Activated T-helper 1 cell treated with anti-CD3 and anti-CD28 coated beads, Interleukin-12 subunit alpha, Interleukin-12 subunit beta, Interleukin-2, Interleukin-4 antibody, amounts not matched to agents 30 ng/mL and 10 ng/mL and 1 ng/mL, durations not matched to agents 14 hours and 24 hours and 36 hours (primary cell): Measurements from ENCODE around the gene ERBB2. TPM values are rescaled to one million over a fixed set of nuclear protein-coding genes. Genes with fewer than 3 reads are reported as not detected.
"Not testable (repeated sequence)": the region's sequence is repeated elsewhere in the genome, so short reads cannot be mapped to it uniquely, and the experiment has no call there.

Experiments
- DNase-seq: peaks from one replicate; pipeline ENCODE4 v3.0.0; 2021; ENCODE audit warnings: low spot score
- H3K27ac Mint-ChIP-seq: one replicate; pipeline ENCODE4 v1.8.0; 2021; ENCODE audit warnings: mild to moderate bottlenecking, mixed read lengths
- H3K27me3 Mint-ChIP-seq: one replicate; pipeline ENCODE4 v1.8.0; 2022; ENCODE audit warnings: mild to moderate bottlenecking, moderate library complexity, mixed read lengths; ENCODE audit not compliant: insufficient read depth
- H3K36me3 Mint-ChIP-seq: one replicate; pipeline ENCODE4 v1.8.0; 2021; ENCODE audit warnings: low read depth, mixed read lengths
- H3K4me1 Mint-ChIP-seq: one replicate; pipeline ENCODE4 v1.8.0; 2021; ENCODE audit warnings: low read depth, mixed read lengths
- H3K4me3 Mint-ChIP-seq: one replicate; pipeline ENCODE4 v1.8.0; 2021; ENCODE audit warnings: mild to moderate bottlenecking, moderate library complexity, mixed read lengths
- H3K9me3 Mint-ChIP-seq: one replicate; pipeline ENCODE4 v1.8.0; 2021; ENCODE audit warnings: mixed read lengths
- intact Hi-C: fragments of 100-400 bp; cut with micrococcal nuclease; formaldehyde crosslinking; loops from one replicate; pipeline ENCODE4 v1.15.1; 2024
- total RNA-seq: library from RNA; stranded (reverse); gene quantifications from 2 replicates; pipeline ENCODE4 v1.2.3, GENCODE V29; 2022

Gene ERBB2
- total RNA-seq, 1 donor from 2014 or later: 3.0 TPM

DNA sequence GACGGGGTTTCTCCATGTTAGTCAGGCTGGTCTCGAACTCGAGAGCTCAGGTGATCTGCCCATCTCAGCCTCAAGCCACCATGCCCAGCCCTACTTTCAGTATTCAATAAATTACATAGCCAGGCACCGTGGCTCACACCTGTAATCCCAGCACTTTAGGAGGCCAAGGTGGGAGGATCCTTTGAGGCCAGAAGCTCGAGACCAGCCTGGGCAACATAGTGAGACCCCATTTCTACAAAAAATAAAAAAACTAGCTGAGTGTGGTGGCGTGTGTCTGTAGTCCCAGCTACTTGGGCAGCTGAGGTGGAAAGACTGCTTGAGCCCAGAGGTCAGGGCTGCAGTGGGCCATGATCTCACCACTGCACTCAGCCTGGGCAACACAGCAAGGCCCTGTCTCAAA lies 22.2 kb downstream of the ERBB2 start:
- Mint-ChIP-seq H3K27ac (no peak overlapping the region), H3K9me3 (no peaks in the 10 kb centered on the region), H3K4me3 (no peak overlapping the region), H3K4me1 (peaks cover 6% of the 10 kb centered on the region), H3K27me3 (peaks cover 2% of the 10 kb centered on the region), H3K36me3 (no peaks in the 10 kb centered on the region)
- no peak for DNase-seq
- intact Hi-C loops: no loop called here

GRCh38 chr17:39722965-39723848 lies 23.3 kb downstream of the ERBB2 start:
- peaks cover 2% of the 10 kb centered on the region for H3K27me3 Mint-ChIP-seq
- H3K36me3 Mint-ChIP-seq: peaks cover under 1% of the 10 kb centered on the region
- H3K4me3 Mint-ChIP-seq: no peak overlapping the region
- intact Hi-C loops: no loop called here
- no peaks in the 10 kb centered on the region for H3K9me3 Mint-ChIP-seq
- no peak for DNase-seq
- no peak overlapping the region for H3K27ac Mint-ChIP-seq
- peaks cover 6% of the 10 kb centered on the region for H3K4me1 Mint-ChIP-seq

DNA sequence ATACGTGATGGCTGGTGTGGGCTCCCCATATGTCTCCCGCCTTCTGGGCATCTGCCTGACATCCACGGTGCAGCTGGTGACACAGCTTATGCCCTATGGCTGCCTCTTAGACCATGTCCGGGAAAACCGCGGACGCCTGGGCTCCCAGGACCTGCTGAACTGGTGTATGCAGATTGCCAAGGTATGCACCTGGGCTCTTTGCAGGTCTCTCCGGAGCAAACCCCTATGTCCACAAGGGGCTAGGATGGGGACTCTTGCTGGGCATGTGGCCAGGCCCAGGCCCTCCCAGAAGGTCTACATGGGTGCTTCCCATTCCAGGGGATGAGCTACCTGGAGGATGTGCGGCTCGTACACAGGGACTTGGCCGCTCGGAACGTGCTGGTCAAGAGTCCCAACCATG lies 24.9 kb downstream of the ERBB2 start:
- H3K4me1 Mint-ChIP-seq: peaks cover 13% of the 10 kb centered on the region
- H3K27ac Mint-ChIP-seq: peak overlapping the region; percentile 44
- H3K27me3 Mint-ChIP-seq: peaks cover 2% of the 10 kb centered on the region
- H3K9me3 Mint-ChIP-seq: no peaks in the 10 kb centered on the region
- no peak for DNase-seq
- peaks cover 4% of the 10 kb centered on the region for H3K36me3 Mint-ChIP-seq
- no peak overlapping the region for H3K4me3 Mint-ChIP-seq
- intact Hi-C loops: no loop called here

DNA sequence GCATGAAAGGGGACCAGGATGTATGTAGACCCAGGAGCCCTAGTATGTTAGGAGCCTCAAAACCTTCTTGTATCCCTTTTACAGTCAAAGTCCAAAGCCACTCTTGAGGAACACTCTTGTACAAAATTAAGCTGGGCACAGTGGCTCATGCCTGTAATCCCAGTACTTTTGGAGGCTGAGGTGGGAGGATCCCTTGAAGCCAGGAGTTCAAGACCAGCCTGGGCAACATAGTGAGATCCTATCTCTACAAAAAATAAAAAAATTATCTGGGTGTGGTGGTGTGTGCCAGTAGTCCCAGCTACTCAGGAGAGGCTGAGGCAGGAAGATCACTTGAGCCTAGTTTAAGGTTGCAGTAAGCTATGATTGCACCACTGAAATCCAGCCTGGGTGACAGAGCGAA lies 26.1 kb downstream of the ERBB2 start:
- H3K27me3 Mint-ChIP-seq, intact Hi-C loops, H3K9me3 Mint-ChIP-seq, H3K36me3 Mint-ChIP-seq, H3K4me3 Mint-ChIP-seq, H3K27ac Mint-ChIP-seq, DNase-seq: not testable (repeated sequence)
- peaks cover 11% of the 10 kb centered on the region for H3K4me1 Mint-ChIP-seq

GRCh38 chr17:39726617-39727016 lies 26.8 kb downstream of the ERBB2 start:
- H3K4me1 Mint-ChIP-seq: peaks cover 11% of the 10 kb centered on the region
- H3K27me3 Mint-ChIP-seq: no peaks in the 10 kb centered on the region
- no peak for DNase-seq
- no peak overlapping the region for H3K27ac Mint-ChIP-seq
- no peak overlapping the region for H3K4me3 Mint-ChIP-seq
- intact Hi-C loops: no loop called here
- H3K36me3 Mint-ChIP-seq: peaks cover 4% of the 10 kb centered on the region
- H3K9me3 Mint-ChIP-seq: no peaks in the 10 kb centered on the region

GRCh38 chr17:39727556-39727955 lies 27.7 kb downstream of the ERBB2 start:
- no peak for DNase-seq
- intact Hi-C loops: no loop called here
- H3K4me1 Mint-ChIP-seq: peaks cover 11% of the 10 kb centered on the region
- H3K9me3 Mint-ChIP-seq: no peaks in the 10 kb centered on the region
- no peaks in the 10 kb centered on the region for H3K27me3 Mint-ChIP-seq
- H3K4me3 Mint-ChIP-seq: no peak overlapping the region
- no peak overlapping the region for H3K27ac Mint-ChIP-seq
- H3K36me3 Mint-ChIP-seq: peaks cover 4% of the 10 kb centered on the region

DNA sequence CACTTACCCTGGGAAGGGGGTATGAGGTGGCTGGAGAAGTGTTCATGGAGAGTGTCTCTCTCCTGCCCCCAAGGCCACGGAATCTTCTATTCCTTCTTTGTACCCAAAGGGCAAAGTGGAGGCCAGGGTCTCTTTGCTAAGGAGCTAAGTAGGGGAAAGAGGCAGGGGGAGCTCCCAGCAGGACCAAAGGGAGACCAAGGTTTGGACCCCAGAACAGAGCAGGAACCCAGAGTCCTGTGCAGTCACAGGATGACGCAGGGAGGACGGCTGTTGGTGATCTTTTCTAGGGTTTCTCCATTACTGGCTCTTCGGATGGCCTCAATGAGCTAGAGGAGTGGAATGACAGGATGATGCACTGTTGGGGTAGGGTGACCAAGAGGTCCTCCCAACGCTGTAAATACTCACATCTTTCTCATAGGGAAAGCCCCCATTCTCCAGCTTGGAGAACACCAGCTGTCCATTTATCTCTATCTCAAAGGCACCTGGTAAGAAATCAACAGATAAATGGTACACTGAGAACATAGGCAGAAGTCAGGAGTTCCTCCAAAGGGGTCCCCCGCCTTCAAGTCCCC lies 29.5 kb downstream of the ERBB2 start:
- Mint-ChIP-seq H3K4me3 (peak overlapping the region; percentile 92), H3K9me3 (no peaks in the 10 kb centered on the region), H3K4me1 (peaks cover 11% of the 10 kb centered on the region), H3K36me3 (peaks cover 4% of the 10 kb centered on the region), H3K27ac (peak overlapping the region; percentile 85), H3K27me3 (peaks cover 7% of the 10 kb centered on the region)
- intact Hi-C loops: no loop called here
- DNase-seq: no peak

DNA sequence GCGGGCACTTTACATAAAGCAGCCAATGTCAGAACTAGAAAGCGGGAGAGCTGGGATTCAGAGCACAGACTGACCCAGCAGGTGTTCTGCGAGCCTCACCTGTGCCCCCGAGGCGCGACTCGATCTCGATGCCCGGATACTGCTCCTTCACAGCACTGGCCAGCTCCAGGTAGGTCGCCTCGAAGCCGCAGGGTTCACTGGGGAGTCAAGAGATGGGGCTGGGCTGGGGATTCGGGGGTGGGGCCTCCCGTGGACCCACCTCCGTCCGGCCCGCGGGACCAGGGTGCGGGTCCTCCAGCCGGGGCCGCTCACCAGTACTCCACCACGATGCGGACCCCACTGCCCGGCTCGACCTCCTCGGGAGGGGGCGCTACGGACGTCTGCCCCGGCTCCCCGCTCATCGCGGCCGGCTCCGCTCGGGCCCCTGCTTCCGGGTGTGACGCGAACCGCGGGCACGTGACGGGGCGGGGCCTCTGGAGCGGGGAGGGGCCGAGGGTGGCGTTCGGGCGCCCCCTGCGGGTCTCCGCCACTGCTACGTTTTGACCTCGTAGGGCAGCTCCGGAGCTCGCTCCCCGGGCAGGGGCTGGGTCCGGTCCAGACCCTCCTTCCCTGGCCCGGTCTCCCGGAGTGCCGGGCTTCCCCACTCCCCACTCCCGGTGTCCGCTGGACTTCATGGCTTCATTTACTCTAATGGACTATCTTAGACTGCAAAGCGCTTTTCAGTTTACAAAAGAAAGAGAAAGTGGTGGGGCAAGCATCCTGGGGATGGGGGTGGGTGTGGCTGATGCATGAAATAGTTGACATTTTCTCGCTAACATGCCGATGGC lies 30.4 kb downstream of the ERBB2 start, which contains the start of gene MIEN1:
MIEN1 (minus strand) TSS at position 438 of the 827 bp plus-strand sequence; CDS start at position 401, 37 bp downstream.
- peak; percentile 90 for DNase-seq
- H3K4me1 Mint-ChIP-seq: peaks cover 11% of the 10 kb centered on the region
- peak within 1 kb of the TSS; percentile 92 for H3K4me3 Mint-ChIP-seq
- peaks cover 7% of the 10 kb centered on the region for H3K27me3 Mint-ChIP-seq
- peak within 1 kb of the TSS; percentile 85 for H3K27ac Mint-ChIP-seq
- intact Hi-C loops: loop anchor here (1.0 kb wide), 8 partner anchors 8 to 324 kb away; partner anchors contain the start of genes IKZF3, MED24, PGAP3 and PSMD3
- no peaks in the 10 kb centered on the region for H3K9me3 Mint-ChIP-seq
- peaks cover 4% of the 10 kb centered on the region for H3K36me3 Mint-ChIP-seq

DNA sequence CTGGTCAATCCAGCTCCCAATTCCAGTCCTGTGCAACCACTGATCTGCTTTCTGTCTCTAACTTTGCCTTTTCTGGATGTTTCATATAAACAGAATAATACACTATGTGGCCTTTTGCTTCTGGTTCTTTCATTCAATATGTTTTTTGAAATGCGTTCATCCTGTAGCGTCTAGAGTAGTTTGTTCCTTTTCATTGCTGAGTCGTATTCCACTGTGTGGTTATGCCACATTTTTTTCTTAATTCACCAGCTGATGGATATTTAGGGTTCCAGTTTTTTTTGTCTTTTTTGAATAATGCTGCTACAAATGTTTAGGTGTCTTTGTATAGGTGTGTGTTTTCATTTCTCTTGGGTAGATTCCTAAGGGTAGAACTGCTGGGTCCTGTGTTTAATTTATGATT lies 32.7 kb downstream of the ERBB2 start:
- H3K27me3 Mint-ChIP-seq: peaks cover 18% of the 10 kb centered on the region
- DNase-seq: no peak
- peaks cover 4% of the 10 kb centered on the region for H3K36me3 Mint-ChIP-seq
- no peaks in the 10 kb centered on the region for H3K9me3 Mint-ChIP-seq
- intact Hi-C loops: no loop called here
- no peak overlapping the region for H3K27ac Mint-ChIP-seq
- H3K4me3 Mint-ChIP-seq: peak overlapping the region; percentile 20
- H3K4me1 Mint-ChIP-seq: peaks cover 22% of the 10 kb centered on the region

- no peak for DNase-seq
- H3K4me1 Mint-ChIP-seq: peaks cover 33% of the 10 kb centered on the region
- peaks cover 24% of the 10 kb centered on the region for H3K27me3 Mint-ChIP-seq
- H3K27ac Mint-ChIP-seq: no peak overlapping the region
- H3K36me3 Mint-ChIP-seq: no peaks in the 10 kb centered on the region
- intact Hi-C loops: no loop called here
- H3K9me3 Mint-ChIP-seq: no peaks in the 10 kb centered on the region
- no peak overlapping the region for H3K4me3 Mint-ChIP-seq
These were observed 36.0 kb downstream of the ERBB2 start for GRCh38 chr17:39735882-39736281.

- Mint-ChIP-seq H3K4me1 (peaks cover 33% of the 10 kb centered on the region), H3K4me3 (no peak overlapping the region), H3K9me3 (no peaks in the 10 kb centered on the region), H3K27me3 (peaks cover 24% of the 10 kb centered on the region), H3K36me3 (no peaks in the 10 kb centered on the region), H3K27ac (peak overlapping the region; percentile 5)
- DNase-seq: no peak
- intact Hi-C loops: no loop called here
These were observed 36.7 kb downstream of the ERBB2 start for GRCh38 chr17:39736319-39737165.

- Mint-ChIP-seq H3K4me1 (peaks cover 33% of the 10 kb centered on the region), H3K36me3 (no peaks in the 10 kb centered on the region), H3K27me3 (peaks cover 24% of the 10 kb centered on the region), H3K9me3 (no peaks in the 10 kb centered on the region), H3K4me3 (no peak overlapping the region), H3K27ac (no peak overlapping the region)
- intact Hi-C loops: no loop called here
- DNase-seq: no peak
These were observed 37.4 kb downstream of the ERBB2 start for GRCh38 chr17:39737206-39737759.
